ENCODE results near the gene PDE4D.

Gene PDE4D

GRCh38 chr5:58985311-58985710, 908.2 kb downstream of the PDE4D start:
- Histone ChIP-seq H3K9me3 (ENCODE audit: control insufficient read depth, low read length) (no peaks in the 10 kb centered on the region), H3K36me3 (ENCODE audit: control insufficient read depth, insufficient read depth, low read length) (no peaks in the 10 kb centered on the region), H3K4me1 (ENCODE audit: control insufficient read depth, insufficient read depth, low read length) (peaks cover 8% of the 10 kb centered on the region), H3K4me3 (ENCODE audit: insufficient read depth, low read depth, low read length) (no peak overlapping the region), H3K27ac (ENCODE audit: insufficient read depth, low read depth, low read length, poor library complexity, severe bottlenecking) (no peak overlapping the region), H3K27me3 (ENCODE audit: control insufficient read depth, insufficient read depth, low read length, poor library complexity, severe bottlenecking) (no peaks in the 10 kb centered on the region)
- WGBS, 2 experiments: 67 to 73% methylated on average over 3 to 4 of the region's 4 CpGs

DNA sequence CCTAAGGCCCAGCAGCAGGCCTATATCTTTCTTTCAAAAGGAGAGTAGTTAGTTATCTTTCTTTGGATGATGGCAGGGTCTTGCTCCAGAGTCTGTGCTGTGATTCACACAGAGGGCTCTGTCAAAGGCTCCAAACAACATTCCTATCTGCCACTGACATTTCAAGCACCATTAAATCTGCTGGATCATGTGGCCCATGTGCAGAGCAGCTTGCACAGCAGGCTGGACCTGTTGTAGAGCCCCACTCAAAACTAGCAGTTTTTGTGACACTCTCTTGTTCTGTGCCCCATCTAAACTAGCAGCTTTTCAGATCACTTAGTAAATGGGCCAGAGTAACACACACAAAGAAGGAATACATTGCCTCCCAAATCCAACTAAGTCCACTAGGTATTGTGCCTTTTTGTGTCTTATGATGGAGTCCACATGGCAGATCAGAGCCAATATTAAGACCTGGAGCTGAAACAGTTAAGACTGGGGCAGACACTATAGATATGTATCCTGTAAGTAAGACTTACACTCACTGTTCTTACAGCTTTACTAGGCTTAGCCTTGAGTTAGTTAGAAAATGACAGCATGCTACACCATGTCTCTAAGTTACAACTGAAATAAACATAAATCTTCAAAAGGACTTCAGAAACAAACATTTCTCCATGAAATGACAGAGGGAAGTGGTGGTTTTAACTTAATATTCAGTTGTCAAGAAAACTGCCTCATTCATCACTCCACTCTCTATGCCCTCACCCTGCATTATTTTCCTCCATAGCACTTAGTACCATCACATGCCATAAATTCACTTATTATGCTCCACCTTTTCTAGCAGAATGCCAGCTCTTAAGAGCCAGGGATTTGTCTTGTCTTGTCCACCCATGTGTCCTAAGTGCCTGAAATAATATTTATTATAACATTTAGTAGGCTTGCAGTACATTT, 909.7 kb downstream of the PDE4D start:
- no peaks in the 10 kb centered on the region for H3K27me3 ChIP-seq (ENCODE audit: control insufficient read depth, insufficient read depth, low read length, poor library complexity, severe bottlenecking)
- no peaks in the 10 kb centered on the region for H3K36me3 ChIP-seq (ENCODE audit: control insufficient read depth, insufficient read depth, low read length)
- H3K4me1 ChIP-seq (ENCODE audit: control insufficient read depth, insufficient read depth, low read length): peaks cover 8% of the 10 kb centered on the region
- H3K27ac ChIP-seq (ENCODE audit: insufficient read depth, low read depth, low read length, poor library complexity, severe bottlenecking): no peak overlapping the region
- H3K4me3 ChIP-seq (ENCODE audit: insufficient read depth, low read depth, low read length): no peak overlapping the region
- no peaks in the 10 kb centered on the region for H3K9me3 ChIP-seq (ENCODE audit: control insufficient read depth, low read length)

GRCh38 chr5:58980890-58981289, 912.6 kb downstream of the PDE4D start:
- no peak overlapping the region for H3K27ac ChIP-seq (ENCODE audit: insufficient read depth, low read depth, low read length, poor library complexity, severe bottlenecking)
- no peaks in the 10 kb centered on the region for H3K9me3 ChIP-seq (ENCODE audit: control insufficient read depth, low read length)
- H3K4me3 ChIP-seq (ENCODE audit: insufficient read depth, low read depth, low read length): no peak overlapping the region
- H3K27me3 ChIP-seq (ENCODE audit: control insufficient read depth, insufficient read depth, low read length, poor library complexity, severe bottlenecking): no peaks in the 10 kb centered on the region
- no peaks in the 10 kb centered on the region for H3K36me3 ChIP-seq (ENCODE audit: control insufficient read depth, insufficient read depth, low read length)
- peaks cover under 1% of the 10 kb centered on the region for H3K4me1 ChIP-seq (ENCODE audit: control insufficient read depth, insufficient read depth, low read length)
- 55 to 57% methylated on average over 2 of the region's 2 CpGs for WGBS, 2 experiments

DNA sequence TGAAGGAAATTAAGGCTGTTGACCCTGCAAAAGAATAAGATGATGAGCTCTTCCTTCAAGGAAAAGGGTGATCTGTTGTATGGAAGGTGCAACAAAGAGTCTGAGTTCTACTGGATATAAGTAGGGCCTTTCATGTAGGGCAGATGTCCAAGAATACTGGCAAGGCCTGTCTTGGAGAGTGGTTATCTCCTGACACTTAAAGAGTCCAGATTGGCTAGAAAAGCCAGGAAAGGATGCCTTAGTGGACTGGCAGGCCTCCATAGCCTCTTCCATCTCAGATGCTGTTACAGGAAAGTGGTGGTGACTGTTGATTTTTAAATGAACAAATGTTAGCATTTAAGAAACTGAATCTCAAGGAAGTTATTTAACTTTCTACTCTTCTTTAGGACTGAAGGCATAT, 914.4 kb downstream of the PDE4D start:
- Histone ChIP-seq H3K27ac (ENCODE audit: insufficient read depth, low read depth, low read length, poor library complexity, severe bottlenecking) (no peak overlapping the region), H3K9me3 (ENCODE audit: control insufficient read depth, low read length) (no peaks in the 10 kb centered on the region), H3K4me3 (ENCODE audit: insufficient read depth, low read depth, low read length) (no peak overlapping the region), H3K27me3 (ENCODE audit: control insufficient read depth, insufficient read depth, low read length, poor library complexity, severe bottlenecking) (no peaks in the 10 kb centered on the region), H3K4me1 (ENCODE audit: control insufficient read depth, insufficient read depth, low read length) (no peaks in the 10 kb centered on the region), H3K36me3 (ENCODE audit: control insufficient read depth, insufficient read depth, low read length) (no peaks in the 10 kb centered on the region)

GRCh38 chr5:58974601-58975000, 918.9 kb downstream of the PDE4D start:
- Histone ChIP-seq H3K36me3 (ENCODE audit: control insufficient read depth, insufficient read depth, low read length) (no peaks in the 10 kb centered on the region), H3K4me1 (ENCODE audit: control insufficient read depth, insufficient read depth, low read length) (no peaks in the 10 kb centered on the region), H3K9me3 (ENCODE audit: control insufficient read depth, low read length) (no peaks in the 10 kb centered on the region), H3K27ac (ENCODE audit: insufficient read depth, low read depth, low read length, poor library complexity, severe bottlenecking) (no peak overlapping the region), H3K4me3 (ENCODE audit: insufficient read depth, low read depth, low read length) (no peak overlapping the region), H3K27me3 (ENCODE audit: control insufficient read depth, insufficient read depth, low read length, poor library complexity, severe bottlenecking) (no peaks in the 10 kb centered on the region)
- WGBS, 2 experiments: 96% methylated on average over 5 of the region's 5 CpGs

GRCh38 chr5:58974083-58974482, 919.4 kb downstream of the PDE4D start:
- no peak overlapping the region for H3K4me3 ChIP-seq (ENCODE audit: insufficient read depth, low read depth, low read length)
- H3K27ac ChIP-seq (ENCODE audit: insufficient read depth, low read depth, low read length, poor library complexity, severe bottlenecking): no peak overlapping the region
- H3K36me3 ChIP-seq (ENCODE audit: control insufficient read depth, insufficient read depth, low read length): no peaks in the 10 kb centered on the region
- no peaks in the 10 kb centered on the region for H3K27me3 ChIP-seq (ENCODE audit: control insufficient read depth, insufficient read depth, low read length, poor library complexity, severe bottlenecking)
- no peaks in the 10 kb centered on the region for H3K4me1 ChIP-seq (ENCODE audit: control insufficient read depth, insufficient read depth, low read length)
- H3K9me3 ChIP-seq (ENCODE audit: control insufficient read depth, low read length): no peaks in the 10 kb centered on the region
- WGBS, 2 experiments: 95 to 96% methylated on average over 5 of the region's 5 CpGs

DNA sequence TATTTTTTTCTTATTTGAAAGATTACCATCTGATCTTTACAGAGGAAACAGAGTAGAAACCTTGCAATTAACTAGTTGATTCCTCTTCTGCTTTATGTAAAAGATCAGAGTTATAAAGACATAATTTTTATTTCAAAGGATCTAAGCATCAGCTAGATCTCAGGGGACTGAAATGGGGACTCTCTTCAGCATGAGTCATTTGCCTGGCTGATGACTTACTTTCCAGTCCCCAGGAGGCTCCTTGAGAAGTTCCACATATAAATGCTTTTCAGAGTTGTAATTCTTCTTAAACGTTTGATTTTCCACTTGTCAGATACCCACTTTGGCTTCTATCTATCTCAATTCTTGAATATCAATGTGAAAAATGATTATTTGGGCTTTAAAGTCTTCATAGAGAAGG, 921.2 kb downstream of the PDE4D start:
- Histone ChIP-seq H3K9me3 (ENCODE audit: control insufficient read depth, low read length) (no peaks in the 10 kb centered on the region), H3K27ac (ENCODE audit: insufficient read depth, low read depth, low read length, poor library complexity, severe bottlenecking) (no peak overlapping the region), H3K4me1 (ENCODE audit: control insufficient read depth, insufficient read depth, low read length) (no peaks in the 10 kb centered on the region), H3K36me3 (ENCODE audit: control insufficient read depth, insufficient read depth, low read length) (no peaks in the 10 kb centered on the region), H3K27me3 (ENCODE audit: control insufficient read depth, insufficient read depth, low read length, poor library complexity, severe bottlenecking) (no peaks in the 10 kb centered on the region), H3K4me3 (ENCODE audit: insufficient read depth, low read depth, low read length) (no peak overlapping the region)
- 43% methylated on average over 1 of the region's 1 CpG; no CpG with 5 or more reads in 1 of the 2 experiments for WGBS, 2 experiments

DNA sequence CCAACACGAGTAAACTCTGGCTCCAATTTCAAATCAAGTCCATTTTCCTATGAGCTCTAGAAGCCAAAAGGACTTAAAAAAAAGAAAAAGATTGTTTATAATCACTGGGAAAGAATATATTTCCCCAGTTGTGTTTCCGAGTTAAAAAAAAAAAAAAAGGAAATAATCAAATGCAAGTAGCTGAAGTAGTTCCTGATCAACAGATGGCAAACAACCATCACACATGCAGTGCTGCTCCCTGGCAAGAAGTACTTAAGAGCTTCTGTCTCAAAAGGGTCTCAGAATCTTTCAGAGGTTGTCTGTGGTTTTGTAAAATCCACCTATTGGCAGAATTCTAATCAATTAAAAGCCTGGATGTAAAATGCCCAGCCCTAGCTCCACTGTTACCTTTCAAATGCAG, 922.8 kb downstream of the PDE4D start:
- no peaks in the 10 kb centered on the region for H3K4me1 ChIP-seq (ENCODE audit: control insufficient read depth, insufficient read depth, low read length)
- WGBS, 2 experiments: 90 to 97% methylated on average over 2 of the region's 2 CpGs
- no peak overlapping the region for H3K27ac ChIP-seq (ENCODE audit: insufficient read depth, low read depth, low read length, poor library complexity, severe bottlenecking)
- H3K36me3 ChIP-seq (ENCODE audit: control insufficient read depth, insufficient read depth, low read length): no peaks in the 10 kb centered on the region
- no peak overlapping the region for H3K4me3 ChIP-seq (ENCODE audit: insufficient read depth, low read depth, low read length)
- no peaks in the 10 kb centered on the region for H3K9me3 ChIP-seq (ENCODE audit: control insufficient read depth, low read length)
- no peaks in the 10 kb centered on the region for H3K27me3 ChIP-seq (ENCODE audit: control insufficient read depth, insufficient read depth, low read length, poor library complexity, severe bottlenecking)

DNA sequence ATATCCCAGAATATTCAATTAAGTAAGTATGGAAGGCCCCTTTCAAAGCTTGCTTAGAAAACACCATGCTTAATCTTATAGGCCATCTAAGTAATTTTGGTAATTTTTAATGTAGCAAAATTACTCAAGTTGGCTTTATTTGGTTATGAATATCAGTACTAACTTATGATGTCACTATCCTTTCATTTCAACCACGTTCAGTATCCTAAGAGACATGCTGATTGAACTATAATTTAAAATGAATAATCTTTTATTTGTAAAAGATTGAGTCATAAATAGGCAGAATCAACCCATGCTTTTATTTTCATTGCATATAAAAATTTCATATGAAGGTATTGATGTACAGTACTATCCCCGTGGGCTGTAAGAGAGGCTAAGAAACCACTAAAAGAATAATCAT, 923.7 kb downstream of the PDE4D start:
- H3K9me3 ChIP-seq (ENCODE audit: control insufficient read depth, low read length): no peaks in the 10 kb centered on the region
- no peaks in the 10 kb centered on the region for H3K36me3 ChIP-seq (ENCODE audit: control insufficient read depth, insufficient read depth, low read length)
- no peak overlapping the region for H3K4me3 ChIP-seq (ENCODE audit: insufficient read depth, low read depth, low read length)
- no peak overlapping the region for H3K27ac ChIP-seq (ENCODE audit: insufficient read depth, low read depth, low read length, poor library complexity, severe bottlenecking)
- H3K4me1 ChIP-seq (ENCODE audit: control insufficient read depth, insufficient read depth, low read length): no peaks in the 10 kb centered on the region
- H3K27me3 ChIP-seq (ENCODE audit: control insufficient read depth, insufficient read depth, low read length, poor library complexity, severe bottlenecking): no peaks in the 10 kb centered on the region
- WGBS, 2 experiments: no CpG with 5 or more reads among the region's 2 CpGs

GRCh38 chr5:58969253-58969652, 924.3 kb downstream of the PDE4D start:
- no peaks in the 10 kb centered on the region for H3K4me1 ChIP-seq (ENCODE audit: control insufficient read depth, insufficient read depth, low read length)
- H3K36me3 ChIP-seq (ENCODE audit: control insufficient read depth, insufficient read depth, low read length): no peaks in the 10 kb centered on the region
- H3K4me3 ChIP-seq (ENCODE audit: insufficient read depth, low read depth, low read length): no peak overlapping the region
- no peaks in the 10 kb centered on the region for H3K27me3 ChIP-seq (ENCODE audit: control insufficient read depth, insufficient read depth, low read length, poor library complexity, severe bottlenecking)
- H3K27ac ChIP-seq (ENCODE audit: insufficient read depth, low read depth, low read length, poor library complexity, severe bottlenecking): no peak overlapping the region
- H3K9me3 ChIP-seq (ENCODE audit: control insufficient read depth, low read length): no peaks in the 10 kb centered on the region
- 96 to 97% methylated on average over 2 to 3 of the region's 3 CpGs for WGBS, 2 experiments
